H1 (cell line): ENCODE measurements around the gene PSPN. TPM values are rescaled to one million over a fixed set of nuclear protein-coding genes. Genes with fewer than 3 reads are reported as not detected.

Source experiments
- ASH2L ChIP-seq: fragments of 200-600, 300-600 bp; sonication (generic); IDR thresholded peaks from one replicate; pipeline ENCODE4 v1.7.1; 2017; ENCODE audit warnings: low read length
- HDAC2 ChIP-seq, 2 experiments: fragments of 300-600 bp in 1 of 2; sonication (generic) in 1 of 2; IDR thresholded peaks; 2 replicates each; pipeline ENCODE4 v1.6.1; 2011 to 2012; ENCODE audit warnings: low read depth in 2 of 2, low read length in 2 of 2, mild to moderate bottlenecking in 2 of 2, moderate library complexity in 2 of 2, borderline replicate concordance in 1 of 2, inconsistent platforms in 1 of 2
- NANOG ChIP-seq: IDR thresholded peaks from 2 replicates; pipeline ENCODE4 v1.6.1; 2011; ENCODE audit warnings: low read length, low read depth, mild to moderate bottlenecking, inconsistent platforms; ENCODE audit not compliant: insufficient read depth, poor library complexity, severe bottlenecking
- polyA plus RNA-seq, 7 experiments: library from polyadenylated mRNA; depleted of rRNA in 3 of 7; stranded (reverse) in 5 of 7; unstranded in 2 of 7; fragments of >200 nt in 5 of 7; fragments of 200-250 nt in 2 of 7; gene quantifications; 1 replicate in 5 of 7; 2 replicates in 1 of 7; 4 replicates in 1 of 7; pipeline versions ENCODE4 v1.2.1 to v1.2.3, GENCODE V29; 2011 to 2013; ENCODE audit warnings: missing spikeins in 2 of 7, mixed read lengths in 2 of 7
- total RNA-seq: library from RNA; stranded (reverse); fragmentation: NEBNext Ultra II Directional; extraction: Animal tissue kit (Norgen Biotek cat#: 25700); gene quantifications from 2 replicates; pipeline ENCODE4 v1.2.1, GENCODE V29; 2021
- TF ChIP-seq, protein P1 (sequence below): fragments of 300-600 bp; sonication (generic); IDR thresholded peaks from 2 replicates; pipeline ENCODE4 v1.7.1; 2012; ENCODE audit warnings: low read length, moderate library complexity, mild to moderate bottlenecking, inconsistent platforms; ENCODE audit not compliant: insufficient replicate concordance
- TF ChIP-seq, protein P2 (sequence below): IDR thresholded peaks from 2 replicates; pipeline ENCODE4 v1.6.1; 2012; ENCODE audit warnings: low read length, inconsistent platforms
- TF ChIP-seq, protein P3 (sequence below): IDR thresholded peaks from 2 replicates; pipeline ENCODE4 v1.6.1; 2012; ENCODE audit warnings: inconsistent platforms

The PSPN gene
- total and polyA plus RNA-seq, 2 of the 8 experiments (the other 6 are each of a cell fraction or from before 2014, with no cell fraction given), result 1.0 to 2.1 TPM

DNA sequence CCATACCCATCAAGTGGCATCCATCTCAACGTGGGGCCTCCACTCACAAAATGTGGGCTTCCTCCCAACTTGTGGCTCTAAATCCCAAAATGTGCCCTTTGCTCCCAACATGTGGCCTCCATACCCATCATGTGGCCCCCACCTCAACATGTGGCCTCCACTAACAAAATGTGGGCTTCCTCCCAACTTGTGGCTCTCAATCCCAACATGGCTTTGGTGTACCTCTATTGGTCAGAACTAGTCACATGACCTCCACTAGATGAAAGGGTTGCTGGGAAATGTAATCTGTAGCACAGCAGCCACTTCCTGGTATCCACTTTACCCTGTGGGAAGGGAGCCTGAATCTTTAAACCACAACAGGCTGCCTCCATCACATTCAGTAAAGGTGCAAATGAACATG, 32.3 kb downstream of the PSPN start (continued):
- TF ChIP-seq, protein P1, sequence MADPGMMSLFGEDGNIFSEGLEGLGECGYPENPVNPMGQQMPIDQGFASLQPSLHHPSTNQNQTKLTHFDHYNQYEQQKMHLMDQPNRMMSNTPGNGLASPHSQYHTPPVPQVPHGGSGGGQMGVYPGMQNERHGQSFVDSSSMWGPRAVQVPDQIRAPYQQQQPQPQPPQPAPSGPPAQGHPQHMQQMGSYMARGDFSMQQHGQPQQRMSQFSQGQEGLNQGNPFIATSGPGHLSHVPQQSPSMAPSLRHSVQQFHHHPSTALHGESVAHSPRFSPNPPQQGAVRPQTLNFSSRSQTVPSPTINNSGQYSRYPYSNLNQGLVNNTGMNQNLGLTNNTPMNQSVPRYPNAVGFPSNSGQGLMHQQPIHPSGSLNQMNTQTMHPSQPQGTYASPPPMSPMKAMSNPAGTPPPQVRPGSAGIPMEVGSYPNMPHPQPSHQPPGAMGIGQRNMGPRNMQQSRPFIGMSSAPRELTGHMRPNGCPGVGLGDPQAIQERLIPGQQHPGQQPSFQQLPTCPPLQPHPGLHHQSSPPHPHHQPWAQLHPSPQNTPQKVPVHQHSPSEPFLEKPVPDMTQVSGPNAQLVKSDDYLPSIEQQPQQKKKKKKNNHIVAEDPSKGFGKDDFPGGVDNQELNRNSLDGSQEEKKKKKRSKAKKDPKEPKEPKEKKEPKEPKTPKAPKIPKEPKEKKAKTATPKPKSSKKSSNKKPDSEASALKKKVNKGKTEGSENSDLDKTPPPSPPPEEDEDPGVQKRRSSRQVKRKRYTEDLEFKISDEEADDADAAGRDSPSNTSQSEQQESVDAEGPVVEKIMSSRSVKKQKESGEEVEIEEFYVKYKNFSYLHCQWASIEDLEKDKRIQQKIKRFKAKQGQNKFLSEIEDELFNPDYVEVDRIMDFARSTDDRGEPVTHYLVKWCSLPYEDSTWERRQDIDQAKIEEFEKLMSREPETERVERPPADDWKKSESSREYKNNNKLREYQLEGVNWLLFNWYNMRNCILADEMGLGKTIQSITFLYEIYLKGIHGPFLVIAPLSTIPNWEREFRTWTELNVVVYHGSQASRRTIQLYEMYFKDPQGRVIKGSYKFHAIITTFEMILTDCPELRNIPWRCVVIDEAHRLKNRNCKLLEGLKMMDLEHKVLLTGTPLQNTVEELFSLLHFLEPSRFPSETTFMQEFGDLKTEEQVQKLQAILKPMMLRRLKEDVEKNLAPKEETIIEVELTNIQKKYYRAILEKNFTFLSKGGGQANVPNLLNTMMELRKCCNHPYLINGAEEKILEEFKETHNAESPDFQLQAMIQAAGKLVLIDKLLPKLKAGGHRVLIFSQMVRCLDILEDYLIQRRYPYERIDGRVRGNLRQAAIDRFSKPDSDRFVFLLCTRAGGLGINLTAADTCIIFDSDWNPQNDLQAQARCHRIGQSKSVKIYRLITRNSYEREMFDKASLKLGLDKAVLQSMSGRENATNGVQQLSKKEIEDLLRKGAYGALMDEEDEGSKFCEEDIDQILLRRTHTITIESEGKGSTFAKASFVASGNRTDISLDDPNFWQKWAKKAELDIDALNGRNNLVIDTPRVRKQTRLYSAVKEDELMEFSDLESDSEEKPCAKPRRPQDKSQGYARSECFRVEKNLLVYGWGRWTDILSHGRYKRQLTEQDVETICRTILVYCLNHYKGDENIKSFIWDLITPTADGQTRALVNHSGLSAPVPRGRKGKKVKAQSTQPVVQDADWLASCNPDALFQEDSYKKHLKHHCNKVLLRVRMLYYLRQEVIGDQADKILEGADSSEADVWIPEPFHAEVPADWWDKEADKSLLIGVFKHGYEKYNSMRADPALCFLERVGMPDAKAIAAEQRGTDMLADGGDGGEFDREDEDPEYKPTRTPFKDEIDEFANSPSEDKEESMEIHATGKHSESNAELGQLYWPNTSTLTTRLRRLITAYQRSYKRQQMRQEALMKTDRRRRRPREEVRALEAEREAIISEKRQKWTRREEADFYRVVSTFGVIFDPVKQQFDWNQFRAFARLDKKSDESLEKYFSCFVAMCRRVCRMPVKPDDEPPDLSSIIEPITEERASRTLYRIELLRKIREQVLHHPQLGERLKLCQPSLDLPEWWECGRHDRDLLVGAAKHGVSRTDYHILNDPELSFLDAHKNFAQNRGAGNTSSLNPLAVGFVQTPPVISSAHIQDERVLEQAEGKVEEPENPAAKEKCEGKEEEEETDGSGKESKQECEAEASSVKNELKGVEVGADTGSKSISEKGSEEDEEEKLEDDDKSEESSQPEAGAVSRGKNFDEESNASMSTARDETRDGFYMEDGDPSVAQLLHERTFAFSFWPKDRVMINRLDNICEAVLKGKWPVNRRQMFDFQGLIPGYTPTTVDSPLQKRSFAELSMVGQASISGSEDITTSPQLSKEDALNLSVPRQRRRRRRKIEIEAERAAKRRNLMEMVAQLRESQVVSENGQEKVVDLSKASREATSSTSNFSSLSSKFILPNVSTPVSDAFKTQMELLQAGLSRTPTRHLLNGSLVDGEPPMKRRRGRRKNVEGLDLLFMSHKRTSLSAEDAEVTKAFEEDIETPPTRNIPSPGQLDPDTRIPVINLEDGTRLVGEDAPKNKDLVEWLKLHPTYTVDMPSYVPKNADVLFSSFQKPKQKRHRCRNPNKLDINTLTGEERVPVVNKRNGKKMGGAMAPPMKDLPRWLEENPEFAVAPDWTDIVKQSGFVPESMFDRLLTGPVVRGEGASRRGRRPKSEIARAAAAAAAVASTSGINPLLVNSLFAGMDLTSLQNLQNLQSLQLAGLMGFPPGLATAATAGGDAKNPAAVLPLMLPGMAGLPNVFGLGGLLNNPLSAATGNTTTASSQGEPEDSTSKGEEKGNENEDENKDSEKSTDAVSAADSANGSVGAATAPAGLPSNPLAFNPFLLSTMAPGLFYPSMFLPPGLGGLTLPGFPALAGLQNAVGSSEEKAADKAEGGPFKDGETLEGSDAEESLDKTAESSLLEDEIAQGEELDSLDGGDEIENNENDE, result no peak
- TF ChIP-seq, protein P2, sequence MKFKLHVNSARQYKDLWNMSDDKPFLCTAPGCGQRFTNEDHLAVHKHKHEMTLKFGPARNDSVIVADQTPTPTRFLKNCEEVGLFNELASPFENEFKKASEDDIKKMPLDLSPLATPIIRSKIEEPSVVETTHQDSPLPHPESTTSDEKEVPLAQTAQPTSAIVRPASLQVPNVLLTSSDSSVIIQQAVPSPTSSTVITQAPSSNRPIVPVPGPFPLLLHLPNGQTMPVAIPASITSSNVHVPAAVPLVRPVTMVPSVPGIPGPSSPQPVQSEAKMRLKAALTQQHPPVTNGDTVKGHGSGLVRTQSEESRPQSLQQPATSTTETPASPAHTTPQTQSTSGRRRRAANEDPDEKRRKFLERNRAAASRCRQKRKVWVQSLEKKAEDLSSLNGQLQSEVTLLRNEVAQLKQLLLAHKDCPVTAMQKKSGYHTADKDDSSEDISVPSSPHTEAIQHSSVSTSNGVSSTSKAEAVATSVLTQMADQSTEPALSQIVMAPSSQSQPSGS, result no peak
- TF ChIP-seq, protein P3, sequence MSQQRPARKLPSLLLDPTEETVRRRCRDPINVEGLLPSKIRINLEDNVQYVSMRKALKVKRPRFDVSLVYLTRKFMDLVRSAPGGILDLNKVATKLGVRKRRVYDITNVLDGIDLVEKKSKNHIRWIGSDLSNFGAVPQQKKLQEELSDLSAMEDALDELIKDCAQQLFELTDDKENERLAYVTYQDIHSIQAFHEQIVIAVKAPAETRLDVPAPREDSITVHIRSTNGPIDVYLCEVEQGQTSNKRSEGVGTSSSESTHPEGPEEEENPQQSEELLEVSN, result no peak
- TF ChIP-seq NANOG, result no peak
- no peak for TF ChIP-seq ASH2L
- no peak for TF ChIP-seq HDAC2 (IDR thresholded peaks at IDR 0.05; ENCODE audit: borderline replicate concordance in 1 of 2, low read depth in 2 of 2, low read length in 2 of 2)
